Measurements from ENCODE around the gene EXOC6B. TPM values are rescaled to one million over a fixed set of nuclear protein-coding genes. Genes with fewer than 3 reads are reported as not detected.
A peak's percentile ranks its signal among the peaks of the same experiment; 100 is the strongest.

Gene EXOC6B
- total and polyA plus RNA-seq, 10 of the 15 experiments (the other 5 are each of a cell fraction or from before 2014, with no cell fraction given), result 0.23 to 2.2 (median 1.2) TPM

DNA sequence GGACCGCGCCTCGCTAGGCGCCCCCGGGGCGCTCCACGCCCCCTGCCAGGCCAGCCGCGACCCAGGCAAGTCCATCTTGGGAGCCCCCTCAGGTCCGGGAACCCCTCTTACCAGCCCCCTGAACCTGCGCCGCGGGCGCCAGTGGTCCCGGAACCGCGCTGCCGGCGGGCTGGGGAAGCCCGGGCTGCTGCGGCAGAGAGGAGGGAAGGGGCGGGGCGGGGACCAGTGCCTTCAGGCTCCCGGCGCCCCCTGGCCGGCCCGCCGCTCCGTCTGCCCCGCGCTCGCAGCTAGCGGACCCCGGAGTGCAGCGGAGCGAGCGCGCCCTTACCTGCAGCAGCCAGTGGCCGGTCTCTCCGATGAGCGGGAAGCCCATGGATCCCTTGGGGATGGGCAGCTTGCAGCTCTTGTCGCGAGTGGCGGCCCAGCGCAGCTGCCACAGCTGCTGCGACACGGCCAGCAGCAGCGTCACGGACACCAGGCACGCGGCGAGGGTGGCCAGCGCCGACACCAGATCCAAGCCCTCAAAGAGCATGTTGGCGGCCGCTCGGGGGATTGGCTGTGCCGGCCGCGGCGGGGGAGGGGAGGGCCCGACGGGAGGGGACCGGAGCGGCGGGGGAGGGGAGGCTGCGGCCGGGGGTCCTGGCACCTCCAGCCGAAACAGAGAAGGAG lies 678.4 kb downstream of the EXOC6B start, which contains the start of gene CYP26B1:
Gene CYP26B1, minus strand, starts transcription at position 560 of the 669 bp plus-strand sequence. Its CDS starts 28 bp downstream, at position 532.
- CTCF ChIA-PET, result no interaction called here
- BruUV-seq (replicated peaks), result no TSS peak
- in situ Hi-C loops (cut with MboI), result loop anchor here (25.0 kb wide), 1 partner anchor 860 kb away; no protein-coding TSS in a partner anchor
- DNase-seq (ENCODE audit: low read depth, low spot score), result no peak
- Histone ChIP-seq H3K27me3 (replicated peaks in 1 of 2; ENCODE audit: control insufficient read depth in 2 of 2, insufficient read depth in 2 of 2, low read length in 1 of 2) (peaks cover 16 to 19% of the 10 kb centered on the region in 2 experiments; a peak in 3 of 4 replicates), H3K4me3 (no peak within 1 kb of the TSS), H4K20me1 (ENCODE audit: control insufficient read depth, insufficient read depth) (no peaks in the 10 kb centered on the region), H3K36me3 (ENCODE audit: control insufficient read depth in 2 of 2, insufficient read depth in 2 of 2, low read length in 1 of 2) (no peaks in the 10 kb centered on the region), H3K4me1 (ENCODE audit: control insufficient read depth, insufficient read depth, low read length) (no peaks in the 10 kb centered on the region), H3K9ac (ENCODE audit: control insufficient read depth, insufficient read depth, low read length) (no peak within 1 kb of the TSS), H3K9me3 (replicated peaks; ENCODE audit: control insufficient read depth, insufficient read depth, low read length) (no peaks in the 10 kb centered on the region; the same call in 2 of the 3 replicates), H3K79me2 (ENCODE audit: control insufficient read depth, insufficient read depth, low read length) (no peaks in the 10 kb centered on the region), H3K4me2 (ENCODE audit: control insufficient read depth, insufficient read depth) (0 out of 2 replicates have a peak within 1 kb of the TSS, but pooled peaks have one; percentile 17), H3K27ac (ENCODE audit: control insufficient read depth, insufficient read depth) (no peak within 1 kb of the TSS), H2AFZ (ENCODE audit: control insufficient read depth, low read depth, low read length) (no peak within 1 kb of the TSS)
- POLR2A ChIA-PET, result no interaction called here
- RAD21 ChIA-PET (ENCODE audit: unreplicated experiment), result no interaction called here
- SMC1A ChIA-PET (ENCODE audit: uncharacterized antibody, unreplicated experiment), result no interaction called here
- TF ChIP-seq SUZ12 (IDR thresholded peaks at IDR 0.05; ENCODE audit: unreplicated experiment), result peak; percentile 25
- no peak for TF ChIP-seq SRF (IDR thresholded peaks at IDR 0.05; ENCODE audit: low read depth in 2 of 2, low read length in 2 of 2)
- WGBS (ENCODE audit: insufficient coverage, insufficient replicate concordance, low lambda C conversion rate, missing lambda C conversion rate), result 8% methylated on average over 38 of the region's 69 CpGs
- intact Hi-C loops (cut with micrococcal nuclease; ENCODE audit: unreplicated experiment), result no loop called here
- FAIRE-seq, result no peak
- no peak for ATAC-seq

DNA sequence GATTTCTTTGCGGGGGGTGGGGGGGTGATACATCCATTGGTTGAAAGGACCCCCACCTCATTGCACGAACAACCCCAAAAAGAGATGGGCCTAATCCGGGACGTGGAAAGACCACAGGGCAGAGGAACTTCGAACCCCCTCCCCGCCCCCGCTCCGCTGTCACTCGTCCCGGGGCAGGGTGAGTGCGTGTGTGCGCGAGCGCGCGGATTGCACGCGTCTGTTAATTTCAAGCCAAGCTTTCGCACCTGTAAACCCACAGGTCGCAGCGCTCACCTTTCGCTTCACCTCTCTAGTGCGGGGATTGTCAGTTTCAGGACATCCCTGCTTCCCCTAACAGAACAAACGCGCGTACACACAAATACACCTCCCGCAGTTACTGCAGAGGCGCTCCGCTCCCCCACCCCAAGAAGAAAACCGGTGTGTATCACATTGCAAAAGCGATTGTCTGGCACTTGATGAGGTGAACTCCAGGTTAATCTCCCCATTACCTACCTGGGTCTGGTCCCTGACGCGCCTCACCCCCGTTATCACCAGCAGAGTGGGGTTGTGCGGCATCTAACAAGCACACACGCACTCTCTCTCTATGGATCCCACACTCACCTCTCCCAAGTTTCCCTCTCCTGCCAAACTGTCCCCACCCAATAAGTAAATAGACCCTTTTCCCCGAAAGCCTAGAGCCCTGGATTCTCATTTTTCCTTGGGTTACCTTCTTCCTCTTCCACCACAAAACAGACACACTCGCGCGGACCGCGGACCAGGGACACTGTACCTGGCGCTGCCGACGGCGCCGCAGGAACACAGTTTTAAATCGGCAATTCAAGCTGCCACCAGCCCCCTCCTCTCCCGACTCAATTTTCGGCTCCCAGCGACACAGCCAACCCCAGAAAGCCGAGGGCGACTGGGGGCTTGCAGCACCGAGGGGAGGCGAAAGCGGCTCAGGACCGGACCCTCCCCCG lies 679.2 kb downstream of the EXOC6B start:
- Histone ChIP-seq H3K4me3 (no peak overlapping the region), H3K79me2 (ENCODE audit: control insufficient read depth, insufficient read depth, low read length) (no peaks in the 10 kb centered on the region), H3K4me2 (ENCODE audit: control insufficient read depth, insufficient read depth) (no peak overlapping the region), H4K20me1 (ENCODE audit: control insufficient read depth, insufficient read depth) (no peaks in the 10 kb centered on the region), H2AFZ (ENCODE audit: control insufficient read depth, low read depth, low read length) (no peak overlapping the region), H3K9ac (ENCODE audit: control insufficient read depth, insufficient read depth, low read length) (no peak overlapping the region), H3K9me3 (replicated peaks; ENCODE audit: control insufficient read depth, insufficient read depth, low read length) (no peaks in the 10 kb centered on the region; the same call in 2 of the 3 replicates), H3K27ac (ENCODE audit: control insufficient read depth, insufficient read depth) (no peak overlapping the region), H3K4me1 (ENCODE audit: control insufficient read depth, insufficient read depth, low read length) (no peaks in the 10 kb centered on the region), H3K27me3 (replicated peaks in 1 of 2; ENCODE audit: control insufficient read depth in 2 of 2, insufficient read depth in 2 of 2, low read length in 1 of 2) (peaks cover 16 to 19% of the 10 kb centered on the region in 2 experiments; a peak in 3 of 4 replicates), H3K36me3 (ENCODE audit: control insufficient read depth in 2 of 2, insufficient read depth in 2 of 2, low read length in 1 of 2) (no peaks in the 10 kb centered on the region)
- BruUV-seq (replicated peaks), result no TSS peak
- intact Hi-C loops (cut with micrococcal nuclease; ENCODE audit: unreplicated experiment) (no loop called here), in situ Hi-C loops (cut with MboI) (loop anchor here (25.0 kb wide), 1 partner anchor 859 kb away; no protein-coding TSS in a partner anchor)
- ChIA-PET RAD21 (ENCODE audit: unreplicated experiment) (no interaction called here), POLR2A (no interaction called here), SMC1A (ENCODE audit: uncharacterized antibody, unreplicated experiment) (no interaction called here), CTCF (no interaction called here)
- FAIRE-seq (no peak), DNase-seq (ENCODE audit: low read depth, low spot score) (no peak), ATAC-seq (no peak)
- 38% methylated on average over 58 of the region's 58 CpGs for WGBS (ENCODE audit: insufficient coverage, insufficient replicate concordance, low lambda C conversion rate, missing lambda C conversion rate)
- no peak for TF ChIP-seq MXI1 (IDR thresholded peaks at IDR 0.05; ENCODE audit: low read depth, low read length)
- no peak for TF ChIP-seq SP1 (IDR thresholded peaks at IDR 0.05; ENCODE audit: low read depth, low read length)
- no peak for TF ChIP-seq FOXK2 (IDR thresholded peaks at IDR 0.05)
- no peak for TF ChIP-seq RAD21 (IDR thresholded peaks at IDR 0.05; ENCODE audit: insufficient read depth, low read depth, low read length)
- no peak for TF ChIP-seq KDM1A (IDR thresholded peaks at IDR 0.05; ENCODE audit: borderline replicate concordance)
- no peak for TF ChIP-seq WRNIP1 (IDR thresholded peaks at IDR 0.05; ENCODE audit: borderline replicate concordance, low read depth, low read length)
- TF ChIP-seq, protein P1, sequence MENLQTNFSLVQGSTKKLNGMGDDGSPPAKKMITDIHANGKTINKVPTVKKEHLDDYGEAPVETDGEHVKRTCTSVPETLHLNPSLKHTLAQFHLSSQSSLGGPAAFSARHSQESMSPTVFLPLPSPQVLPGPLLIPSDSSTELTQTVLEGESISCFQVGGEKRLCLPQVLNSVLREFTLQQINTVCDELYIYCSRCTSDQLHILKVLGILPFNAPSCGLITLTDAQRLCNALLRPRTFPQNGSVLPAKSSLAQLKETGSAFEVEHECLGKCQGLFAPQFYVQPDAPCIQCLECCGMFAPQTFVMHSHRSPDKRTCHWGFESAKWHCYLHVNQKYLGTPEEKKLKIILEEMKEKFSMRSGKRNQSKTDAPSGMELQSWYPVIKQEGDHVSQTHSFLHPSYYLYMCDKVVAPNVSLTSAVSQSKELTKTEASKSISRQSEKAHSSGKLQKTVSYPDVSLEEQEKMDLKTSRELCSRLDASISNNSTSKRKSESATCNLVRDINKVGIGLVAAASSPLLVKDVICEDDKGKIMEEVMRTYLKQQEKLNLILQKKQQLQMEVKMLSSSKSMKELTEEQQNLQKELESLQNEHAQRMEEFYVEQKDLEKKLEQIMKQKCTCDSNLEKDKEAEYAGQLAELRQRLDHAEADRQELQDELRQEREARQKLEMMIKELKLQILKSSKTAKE (IDR thresholded peaks at IDR 0.05; ENCODE audit: low read depth, poor library complexity, severe bottlenecking), result no peak
- TF ChIP-seq SREBF1 (IDR thresholded peaks at IDR 0.05; ENCODE audit: low read length), result no peak
- TF ChIP-seq MEF2B (IDR thresholded peaks at IDR 0.05; ENCODE audit: partially characterized antibody, poor library complexity, severe bottlenecking), result no peak
- TF ChIP-seq EED (IDR thresholded peaks at IDR 0.05; ENCODE audit: low read depth), result no peak
- no peak for TF ChIP-seq CBFB (IDR thresholded peaks at IDR 0.05; ENCODE audit: low read depth)
- TF ChIP-seq ZNF274 (IDR thresholded peaks at IDR 0.05; ENCODE audit: insufficient read depth, insufficient read length), result no peak

Data from GM12878 (cell line).